Activated naive CD4-positive, alpha-beta T cell treated with anti-CD3 and anti-CD28 coated beads for 36 hours (primary cell): ENCODE data around the gene PDPR. TPM values are rescaled to one million over a fixed set of nuclear protein-coding genes. Genes with fewer than 3 reads are reported as not detected.
"Not testable (repeated sequence)": the region's sequence is repeated elsewhere in the genome, so short reads cannot be mapped to it uniquely, and the experiment has no call there.

Source experiments
- CTCF ChIA-PET: fragments of 350-600 bp; sonication (Branson Sonifier 250); formaldehyde crosslinking; loops from one replicate; lab custom pipeline; 2021; ENCODE audit warnings: antibody characterized with exemption; lab: Charles Lee
- DNase-seq: peaks from one replicate; pipeline ENCODE4 v3.0.0-alpha.2; 2020
- H3K27ac Mint-ChIP-seq: one replicate; pipeline ENCODE4 v1.8.0; 2021; ENCODE audit warnings: mild to moderate bottlenecking, mixed read lengths
- H3K27me3 Mint-ChIP-seq: one replicate; pipeline ENCODE4 v1.8.0; 2021; ENCODE audit warnings: low read depth, mixed read lengths
- H3K36me3 Mint-ChIP-seq: one replicate; pipeline ENCODE4 v1.8.0; 2021; ENCODE audit warnings: low read depth, mixed read lengths
- H3K4me1 Mint-ChIP-seq: one replicate; pipeline ENCODE4 v1.8.0; 2021; ENCODE audit warnings: low read depth, mixed read lengths
- H3K4me3 Mint-ChIP-seq: one replicate; pipeline ENCODE4 v1.8.0; 2021; ENCODE audit warnings: mild to moderate bottlenecking, moderate library complexity, mixed read lengths
- H3K9me3 Mint-ChIP-seq: one replicate; pipeline ENCODE4 v1.8.0; 2021; ENCODE audit warnings: mixed read lengths
- intact Hi-C: fragments of 100-400 bp; cut with micrococcal nuclease; formaldehyde crosslinking; loops from one replicate; pipeline ENCODE4 v1.15.1; 2023
- total RNA-seq, 2 experiments: library from RNA; stranded (reverse); gene quantifications; one replicate each; pipeline ENCODE4 v1.2.3, GENCODE V29; 2021

The PDPR gene
- total RNA-seq, 2 experiments from 2014 or later: 12.8 to 14.3 TPM

GRCh38 chr16:70142739-70143138 lies 28.6 kb downstream of the PDPR start:
- H3K9me3 Mint-ChIP-seq, H3K27ac Mint-ChIP-seq, H3K4me1 Mint-ChIP-seq, CTCF ChIA-PET, DNase-seq, H3K27me3 Mint-ChIP-seq, intact Hi-C loops, H3K4me3 Mint-ChIP-seq: not testable (repeated sequence)
- H3K36me3 Mint-ChIP-seq: peaks cover 16% of the 10 kb centered on the region

GRCh38 chr16:70143231-70143895 lies 29.2 kb downstream of the PDPR start:
- H3K4me3 Mint-ChIP-seq, H3K27me3 Mint-ChIP-seq, intact Hi-C loops, H3K27ac Mint-ChIP-seq, H3K9me3 Mint-ChIP-seq, DNase-seq, H3K4me1 Mint-ChIP-seq, CTCF ChIA-PET: not testable (repeated sequence)
- peaks cover 15% of the 10 kb centered on the region for H3K36me3 Mint-ChIP-seq

- H3K9me3 Mint-ChIP-seq, intact Hi-C loops: not testable (repeated sequence)
- H3K36me3 Mint-ChIP-seq: peaks cover 23% of the 10 kb centered on the region
These were observed 33.7 kb downstream of the PDPR start for GRCh38 chr16:70147853-70148252.

GRCh38 chr16:70148453-70148852 lies 34.3 kb downstream of the PDPR start:
- H3K4me1 Mint-ChIP-seq, H3K9me3 Mint-ChIP-seq, DNase-seq, intact Hi-C loops, H3K27ac Mint-ChIP-seq, H3K4me3 Mint-ChIP-seq, H3K27me3 Mint-ChIP-seq: not testable (repeated sequence)
- peaks cover 22% of the 10 kb centered on the region for H3K36me3 Mint-ChIP-seq
- CTCF ChIA-PET: interaction anchor here (0.6 kb wide), 1 partner anchor 133 kb away, joined by 4 read pairs; no protein-coding TSS in a partner anchor

More at GRCh38 chr16:70147853-70148252, 33.7 kb downstream of the PDPR start:
- H3K27ac Mint-ChIP-seq, H3K27me3 Mint-ChIP-seq, CTCF ChIA-PET, H3K4me1 Mint-ChIP-seq, DNase-seq, H3K4me3 Mint-ChIP-seq: not testable (repeated sequence)

- H3K36me3 Mint-ChIP-seq: peaks cover 19% of the 10 kb centered on the region
- H3K27me3 Mint-ChIP-seq, intact Hi-C loops, H3K4me1 Mint-ChIP-seq, H3K4me3 Mint-ChIP-seq, DNase-seq, H3K27ac Mint-ChIP-seq, H3K9me3 Mint-ChIP-seq: not testable (repeated sequence)
- CTCF ChIA-PET: interaction anchor here (0.6 kb wide), 1 partner anchor 132 kb away, joined by 4 read pairs; no protein-coding TSS in a partner anchor
These were observed 35.2 kb downstream of the PDPR start for GRCh38 chr16:70149296-70149695.

GRCh38 chr16:70151391-70151790 lies 37.3 kb downstream of the PDPR start:
- Mint-ChIP-seq H3K36me3 (peaks cover 24% of the 10 kb centered on the region), H3K4me3 (no peak overlapping the region), H3K27me3 (no peaks in the 10 kb centered on the region), H3K9me3 (no peaks in the 10 kb centered on the region), H3K4me1 (no peaks in the 10 kb centered on the region), H3K27ac (no peak overlapping the region)
- intact Hi-C loops: no loop called here
- DNase-seq: no peak
- CTCF ChIA-PET: no interaction called here

- Mint-ChIP-seq H3K4me1 (no peaks in the 10 kb centered on the region), H3K36me3 (peaks cover 28% of the 10 kb centered on the region), H3K9me3 (no peaks in the 10 kb centered on the region), H3K27ac (no peak overlapping the region), H3K4me3 (no peak overlapping the region), H3K27me3 (no peaks in the 10 kb centered on the region)
- DNase-seq: no peak
- intact Hi-C loops: no loop called here
- CTCF ChIA-PET: interaction anchor here (1.2 kb wide), 1 partner anchor 13 kb away, joined by 3 read pairs; no protein-coding TSS in a partner anchor
These were observed 37.9 kb downstream of the PDPR start for GRCh38 chr16:70151941-70152509.

- H3K9me3 Mint-ChIP-seq: no peaks in the 10 kb centered on the region
- no peaks in the 10 kb centered on the region for H3K27me3 Mint-ChIP-seq
- H3K36me3 Mint-ChIP-seq: peaks cover 30% of the 10 kb centered on the region
- DNase-seq: no peak
- no peaks in the 10 kb centered on the region for H3K4me1 Mint-ChIP-seq
- H3K27ac Mint-ChIP-seq: no peak overlapping the region
- intact Hi-C loops: no loop called here
- no peak overlapping the region for H3K4me3 Mint-ChIP-seq
- CTCF ChIA-PET: interaction anchor here (0.7 to 1.2 kb wide), 2 partner anchors 12 to 500 kb away, joined by 3 to 6 read pairs; no protein-coding TSS in a partner anchor
These were observed 38.6 kb downstream of the PDPR start for GRCh38 chr16:70152578-70153302.

GRCh38 chr16:70154736-70155135 lies 40.6 kb downstream of the PDPR start:
- H3K4me1 Mint-ChIP-seq, H3K27ac Mint-ChIP-seq, H3K27me3 Mint-ChIP-seq, DNase-seq, intact Hi-C loops, H3K9me3 Mint-ChIP-seq, H3K4me3 Mint-ChIP-seq: not testable (repeated sequence)
- CTCF ChIA-PET: interaction anchor here (0.7 to 1.6 kb wide), 3 partner anchors 10 to 224 kb away, joined by 3 read pairs; partner anchors contain the start of gene EXOSC6
- peaks cover 26% of the 10 kb centered on the region for H3K36me3 Mint-ChIP-seq

GRCh38 chr16:70156207-70156978 lies 42.3 kb downstream of the PDPR start:
- no peak overlapping the region for H3K4me3 Mint-ChIP-seq
- H3K27me3 Mint-ChIP-seq: no peaks in the 10 kb centered on the region
- CTCF ChIA-PET: no interaction called here
- H3K27ac Mint-ChIP-seq: peak overlapping the region; percentile 9
- DNase-seq: no peak
- no peaks in the 10 kb centered on the region for H3K9me3 Mint-ChIP-seq
- H3K4me1 Mint-ChIP-seq: no peaks in the 10 kb centered on the region
- peaks cover 21% of the 10 kb centered on the region for H3K36me3 Mint-ChIP-seq
- intact Hi-C loops: no loop called here

GRCh38 chr16:70157105-70157476 lies 43.0 kb downstream of the PDPR start:
- H3K27ac Mint-ChIP-seq: no peak overlapping the region
- no peak for DNase-seq
- H3K9me3 Mint-ChIP-seq: no peaks in the 10 kb centered on the region
- H3K4me3 Mint-ChIP-seq: no peak overlapping the region
- intact Hi-C loops: no loop called here
- CTCF ChIA-PET: no interaction called here
- peaks cover 18% of the 10 kb centered on the region for H3K36me3 Mint-ChIP-seq
- no peaks in the 10 kb centered on the region for H3K4me1 Mint-ChIP-seq
- H3K27me3 Mint-ChIP-seq: no peaks in the 10 kb centered on the region
